HepG2 (cell line): Measurements from ENCODE around the gene MAP3K9. TPM values are rescaled to one million over a fixed set of nuclear protein-coding genes. Genes with fewer than 3 reads are reported as not detected.

Experiments
- ARID5B ChIP-seq: IDR thresholded peaks from 2 replicates; pipeline ENCODE4 v1.4.0; 2020; ENCODE audit warnings: mild to moderate bottlenecking, missing genetic modification reagents
- BCL6 ChIP-seq: IDR thresholded peaks from 2 replicates; pipeline ENCODE4 v1.6.1; 2016; ENCODE audit warnings: missing genetic modification reagents, missing compliant biosample characterization
- CREB3 ChIP-seq: sonication (generic); formaldehyde crosslinking; IDR thresholded peaks from 2 replicates; pipeline ENCODE4 v1.5.0; 2020; ENCODE audit warnings: missing genetic modification reagents
- DBP ChIP-seq: sonication (generic); formaldehyde crosslinking; IDR thresholded peaks from 2 replicates; pipeline ENCODE4 v1.4.0; 2020; ENCODE audit warnings: missing genetic modification reagents; ENCODE audit errors: not compliant biosample characterization
- ESRRA ChIP-seq: sonication (generic); formaldehyde crosslinking; IDR thresholded peaks from 2 replicates; pipeline ENCODE4 v1.5.1; 2020; ENCODE audit warnings: mild to moderate bottlenecking, low read depth, missing genetic modification reagents
- FOXA1 ChIP-seq, 2 experiments: fragments of 450-650 bp in 1 of 2; sonication (generic) in 1 of 2; formaldehyde crosslinking in 1 of 2; IDR thresholded peaks; 2 replicates each; pipeline versions ENCODE4 v1.4.0 to v1.6.1; 2016 to 2020; ENCODE audit warnings: missing genetic modification reagents in 1 of 2
- HOMEZ ChIP-seq: IDR thresholded peaks from 2 replicates; pipeline ENCODE4 v1.6.1; 2016; ENCODE audit warnings: low read depth
- JUNB ChIP-seq: sonication (generic); formaldehyde crosslinking; IDR thresholded peaks from 2 replicates; pipeline ENCODE4 v1.8.0; 2022; ENCODE audit warnings: missing genetic modification reagents, mild to moderate bottlenecking, borderline replicate concordance
- ONECUT2 ChIP-seq: sonication (generic); formaldehyde crosslinking; IDR thresholded peaks from 2 replicates; pipeline ENCODE4 v1.4.0; 2020; ENCODE audit warnings: missing genetic modification reagents
- RARA ChIP-seq: IDR thresholded peaks from 2 replicates; pipeline ENCODE4 v1.6.1; 2016; ENCODE audit warnings: missing genetic modification reagents, missing compliant biosample characterization
- RXRA ChIP-seq: sonication (generic); formaldehyde crosslinking; IDR thresholded peaks from 2 replicates; pipeline ENCODE4 v1.5.1; 2020; ENCODE audit warnings: missing genetic modification reagents
- SMAD3 ChIP-seq: sonication (generic); formaldehyde crosslinking; IDR thresholded peaks from 2 replicates; pipeline ENCODE4 v1.4.0; 2020; ENCODE audit warnings: missing genetic modification reagents
- TAF15 ChIP-seq: fragments of 200-400 bp; formaldehyde crosslinking; IDR thresholded peaks from one replicate; pipeline ENCODE4 v1.6.1; 2018; ENCODE audit warnings: mild to moderate bottlenecking, low read depth, low read length; ENCODE audit not compliant: poor library complexity, severe bottlenecking
- THRA ChIP-seq: sonication (generic); formaldehyde crosslinking; IDR thresholded peaks from 2 replicates; pipeline ENCODE4 v1.4.0; 2020; ENCODE audit warnings: missing genetic modification reagents, borderline replicate concordance
- ZGPAT ChIP-seq: IDR thresholded peaks from 2 replicates; pipeline ENCODE4 v1.6.1; 2016; ENCODE audit warnings: mild to moderate bottlenecking
- ZNF547 ChIP-seq: sonication (generic); formaldehyde crosslinking; IDR thresholded peaks from 2 replicates; pipeline ENCODE4 v1.5.1; 2020; ENCODE audit warnings: mild to moderate bottlenecking, missing genetic modification reagents
- ZNF644 ChIP-seq: IDR thresholded peaks from 2 replicates; pipeline ENCODE4 v1.6.1; 2016; ENCODE audit warnings: low read depth
- ZNF652 ChIP-seq: IDR thresholded peaks from 2 replicates; pipeline ENCODE4 v1.6.1; 2016; ENCODE audit warnings: low read depth, borderline replicate concordance
- ZNF841 ChIP-seq: sonication (generic); formaldehyde crosslinking; IDR thresholded peaks from 2 replicates; pipeline ENCODE4 v1.8.1; 2023; ENCODE audit warnings: missing genetic modification reagents, borderline replicate concordance
- ZSCAN30 ChIP-seq: sonication (generic); formaldehyde crosslinking; IDR thresholded peaks from 2 replicates; pipeline ENCODE4 v1.5.0; 2020; ENCODE audit warnings: mild to moderate bottlenecking, missing genetic modification reagents
- polyA plus RNA-seq, 8 experiments: library from polyadenylated mRNA; depleted of rRNA in 3 of 8; stranded (reverse) in 7 of 8; unstranded in 1 of 8; fragments of >200 nt; fragmentation: Illumina TruSeq in 4 of 8; extraction: Trizol in 4 of 8; gene quantifications; 2 replicates each; pipeline versions ENCODE4 v1.2.1 to v1.2.3, GENCODE V29; 2011 to 2016; ENCODE audit warnings: low read depth in 4 of 8, missing spikeins in 1 of 8, mixed read lengths in 1 of 8; ENCODE audit not compliant: insufficient read depth in 1 of 8
- total RNA-seq, 5 experiments: library from RNA; depleted of rRNA; stranded (reverse); fragments of >200 nt; fragmentation: Illumina TruSeq; extraction: Trizol; gene quantifications; 2 replicates each; pipeline ENCODE4 v1.2.3, GENCODE V29; 2016; ENCODE audit warnings: low read depth in 1 of 5

MAP3K9 gene
- total and polyA plus RNA-seq, 2 of the 13 experiments (the other 11 are each of a cell fraction or from before 2014, with no cell fraction given), result 4.3 to 4.5 TPM

- TF ChIP-seq ZNF841 (CRISPR knock-in tag) (no peak), ZNF547 (CRISPR knock-in tag) (no peak), ONECUT2 (CRISPR knock-in tag) (no peak), RARA (CRISPR knock-in tag) (peak; percentile 98), CREB3 (CRISPR knock-in tag) (no peak), ZSCAN30 (CRISPR knock-in tag) (no peak), FOXA1 (IDR thresholded peaks at IDR 0.05) (no peak), FOXA1 (CRISPR knock-in tag; IDR thresholded peaks at IDR 0.05) (0 out of 2 replicates have a peak, but pooled peaks have one; percentile 18), HOMEZ (CRISPR knock-in tag) (0 out of 2 replicates have a peak, but pooled peaks have one; percentile 13), ARID5B (CRISPR knock-in tag) (peak; percentile 85), THRA (CRISPR knock-in tag) (peak; percentile 70; the same call in 1 of the 2 replicates), JUNB (CRISPR knock-in tag) (no peak), ESRRA (CRISPR knock-in tag) (no peak), SMAD3 (0 out of 2 replicates have a peak, but pooled peaks have one; percentile 32), RXRA (CRISPR knock-in tag) (peak; percentile 90; the same call in 1 of the 2 replicates), DBP (CRISPR knock-in tag) (no peak), ZGPAT (CRISPR knock-in tag) (0 out of 2 replicates have a peak, but pooled peaks have one; percentile 22), ZNF644 (CRISPR knock-in tag) (peak; percentile 50; the same call in 1 of the 2 replicates), TAF15 (no peak), BCL6 (CRISPR knock-in tag) (peak; percentile 61; the same call in 1 of the 2 replicates), ZNF652 (CRISPR knock-in tag) (no peak)
These were observed 103.1 kb downstream of the MAP3K9 start (continued) for GRCh38 chr14:70706177-70706576.
